ENCODE measurements around the gene KLC1. TPM values are rescaled to one million over a fixed set of nuclear protein-coding genes. Genes with fewer than 3 reads are reported as not detected.

Gene KLC1
- total RNA-seq, 2 donors from 2014 or later: 168 to 287 TPM

GRCh38 chr14:103671911-103672310, 42.9 kb downstream of the KLC1 start:
- Histone ChIP-seq H3K9me3 (no peaks in the 10 kb centered on the region), H3K4me1 (replicated peaks) (no peaks in the 10 kb centered on the region), H3K27ac (no peak overlapping the region), H3K27me3 (replicated peaks; ENCODE audit: insufficient read depth) (no peaks in the 10 kb centered on the region), H3K4me3 (no peak overlapping the region), H3K36me3 (peaks cover 9 to 27% of the 10 kb centered on the region in 2 donors)
- 93% methylated on average over 4 of the region's 4 CpGs for WGBS
- DNase-seq (ENCODE audit: low spot score): no peak
- no peak for TF ChIP-seq CTCF (IDR thresholded peaks at IDR 0.05)
- TF ChIP-seq POLR2A (IDR thresholded peaks at IDR 0.05): no peak
- no peak for TF ChIP-seq POLR2AphosphoS5 (IDR thresholded peaks at IDR 0.05)
- intact Hi-C loops (cut with DNase I): no loop called here

DNA sequence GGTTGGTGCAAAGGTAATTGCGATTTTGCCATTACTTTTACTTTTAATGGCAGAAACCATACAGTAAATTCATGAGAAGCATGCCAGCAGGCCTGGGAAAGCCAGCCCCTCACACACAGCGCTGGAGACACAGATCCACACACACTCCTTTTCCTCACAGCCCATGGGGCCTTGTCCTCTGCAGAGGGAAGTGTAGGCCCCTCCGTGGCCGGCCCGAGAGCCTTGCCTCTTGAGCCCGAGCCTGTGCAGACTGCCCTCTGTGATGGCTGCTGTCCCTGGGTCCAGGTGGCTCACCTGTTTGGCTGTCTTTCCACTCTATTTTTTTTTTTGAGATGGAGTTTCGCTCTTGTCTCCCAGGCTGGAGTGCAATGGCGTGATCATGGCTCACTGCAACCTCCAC, 46.9 kb downstream of the KLC1 start:
- peaks cover 9 to 27% of the 10 kb centered on the region in 2 donors for H3K36me3 ChIP-seq
- no peak overlapping the region for H3K4me3 ChIP-seq
- no peak for TF ChIP-seq POLR2A (IDR thresholded peaks at IDR 0.05)
- intact Hi-C loops (cut with DNase I): no loop called here
- H3K9me3 ChIP-seq: no peaks in the 10 kb centered on the region
- no peaks in the 10 kb centered on the region for H3K4me1 ChIP-seq (replicated peaks)
- no peak for DNase-seq (ENCODE audit: low spot score)
- H3K27ac ChIP-seq: no peak overlapping the region
- 96% methylated on average over 8 of the region's 8 CpGs for WGBS
- H3K27me3 ChIP-seq (replicated peaks; ENCODE audit: insufficient read depth): no peaks in the 10 kb centered on the region

DNA sequence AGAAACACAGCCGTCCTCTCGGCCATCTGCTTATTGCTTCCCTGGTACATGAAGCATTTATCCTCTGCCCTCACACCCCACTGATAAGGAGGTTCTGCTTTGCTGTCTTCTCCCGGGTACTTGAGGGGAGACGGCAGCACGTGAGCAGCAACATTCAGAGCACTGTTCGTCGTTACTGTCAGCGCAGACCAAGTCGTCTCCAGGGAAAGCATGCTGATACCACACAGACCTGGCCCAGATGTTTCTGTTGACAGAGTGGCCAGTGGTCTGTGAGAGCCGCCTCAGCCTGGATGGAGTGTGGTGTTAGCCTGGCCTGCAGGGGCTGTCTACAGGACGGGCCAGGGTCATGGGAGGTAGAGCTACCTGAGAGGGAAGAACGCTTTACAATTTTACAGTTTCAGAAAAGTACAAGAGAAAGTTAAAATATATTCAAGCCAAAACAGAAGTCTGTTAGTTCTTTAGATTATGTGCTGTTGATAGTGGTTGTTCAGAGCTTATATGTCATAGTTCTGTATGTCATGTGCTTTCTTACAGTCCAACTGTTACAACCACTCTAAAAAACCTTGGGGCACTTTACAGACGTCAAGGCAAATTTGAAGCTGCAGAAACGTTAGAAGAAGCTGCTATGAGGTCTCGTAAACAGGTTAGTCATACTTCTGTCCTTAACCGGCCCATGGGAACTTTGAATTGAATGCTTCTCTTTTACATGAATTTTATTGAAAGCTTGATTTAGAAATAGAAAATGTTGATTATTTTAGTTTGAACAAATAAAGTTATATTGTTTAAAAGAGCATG, 48.1 kb downstream of the KLC1 start:
- intact Hi-C loops (cut with DNase I): no loop called here
- no peak overlapping the region for H3K27ac ChIP-seq
- no peak for DNase-seq (ENCODE audit: low spot score)
- peaks cover 7 to 26% of the 10 kb centered on the region in 2 donors for H3K36me3 ChIP-seq
- H3K4me3 ChIP-seq: no peak overlapping the region
- no peaks in the 10 kb centered on the region for H3K9me3 ChIP-seq
- H3K27me3 ChIP-seq (replicated peaks; ENCODE audit: insufficient read depth): no peaks in the 10 kb centered on the region
- no peak for TF ChIP-seq POLR2A (IDR thresholded peaks at IDR 0.05)
- TF ChIP-seq CTCF (IDR thresholded peaks at IDR 0.05): no peak
- TF ChIP-seq POLR2AphosphoS5 (IDR thresholded peaks at IDR 0.05): no peak
- no peaks in the 10 kb centered on the region for H3K4me1 ChIP-seq (replicated peaks)
- 75% methylated on average over 16 of the region's 16 CpGs for WGBS

DNA sequence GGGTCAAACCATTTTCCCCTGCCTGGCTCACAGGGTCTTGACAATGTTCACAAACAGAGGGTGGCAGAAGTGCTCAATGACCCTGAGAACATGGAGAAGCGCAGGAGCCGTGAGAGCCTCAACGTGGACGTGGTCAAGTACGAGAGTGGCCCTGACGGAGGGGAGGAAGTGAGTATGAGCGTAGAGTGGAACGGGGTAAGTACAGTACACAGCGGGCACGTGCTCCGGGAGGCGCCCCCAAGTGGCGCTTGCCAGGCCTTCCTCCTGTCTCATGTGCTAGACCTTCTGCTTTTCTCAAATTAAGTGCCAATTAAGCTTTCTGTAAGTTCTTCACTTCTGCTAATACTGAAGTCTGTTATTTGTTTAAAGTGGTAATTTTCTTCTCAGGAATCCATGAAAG, 50.3 kb downstream of the KLC1 start:
- Histone ChIP-seq H3K36me3 (peaks cover 0 to 8% of the 10 kb centered on the region in 2 donors), H3K4me3 (no peak overlapping the region), H3K27me3 (replicated peaks; ENCODE audit: insufficient read depth) (no peaks in the 10 kb centered on the region), H3K27ac (no peak overlapping the region), H3K9me3 (no peaks in the 10 kb centered on the region), H3K4me1 (replicated peaks) (no peaks in the 10 kb centered on the region)
- WGBS: 53% methylated on average over 13 of the region's 13 CpGs
- DNase-seq (ENCODE audit: low spot score): peak; percentile 10
- intact Hi-C loops (cut with DNase I): no loop called here
- TF ChIP-seq POLR2A (IDR thresholded peaks at IDR 0.05) (no peak), CTCF (IDR thresholded peaks at IDR 0.05) (peak in 3 of 4 experiments; percentile 30 to 39 (median 39))

DNA sequence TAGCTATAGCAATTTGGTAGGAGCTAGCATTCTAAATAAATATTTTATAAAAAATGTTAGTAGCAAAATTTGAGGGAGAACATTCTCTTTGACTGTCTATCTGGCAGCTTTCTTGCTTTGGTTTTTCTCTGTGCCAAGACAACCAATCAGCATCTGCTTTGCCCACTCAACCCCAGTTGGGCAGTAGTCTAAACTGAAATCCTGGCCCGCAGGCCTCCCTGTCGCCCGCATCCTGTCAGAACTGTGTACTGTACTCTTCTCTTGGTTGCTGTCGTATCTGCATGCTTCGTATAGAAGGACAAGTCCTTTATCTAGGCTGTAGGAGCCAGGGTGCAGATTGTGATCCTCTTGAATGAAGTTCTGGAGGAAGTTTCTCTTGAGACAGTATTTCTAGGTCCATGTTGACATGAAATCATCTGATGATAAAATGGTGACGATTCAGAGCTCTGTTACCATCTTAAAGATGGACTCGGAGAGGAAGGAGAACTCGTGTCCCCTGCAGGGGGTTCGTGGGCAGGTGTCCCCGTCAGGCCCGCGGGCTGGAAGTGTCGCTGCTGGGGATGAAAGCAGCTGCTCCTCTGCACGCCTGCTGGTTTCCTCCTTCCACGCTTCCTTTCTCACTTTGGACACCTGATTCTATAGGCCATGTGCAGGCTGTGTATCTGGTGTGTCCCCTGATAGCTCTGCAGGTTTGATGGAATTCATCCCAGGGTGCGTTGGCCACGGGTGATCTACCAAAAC, 51.6 kb downstream of the KLC1 start:
- no peak for TF ChIP-seq POLR2AphosphoS5 (IDR thresholded peaks at IDR 0.05)
- no peak for TF ChIP-seq CTCF (IDR thresholded peaks at IDR 0.05)
- TF ChIP-seq POLR2A (IDR thresholded peaks at IDR 0.05): no peak
- H3K27me3 ChIP-seq (replicated peaks; ENCODE audit: insufficient read depth): no peaks in the 10 kb centered on the region
- no peak for DNase-seq (ENCODE audit: low spot score)
- intact Hi-C loops (cut with DNase I): no loop called here
- WGBS: 86% methylated on average over 17 of the region's 17 CpGs
- no peaks in the 10 kb centered on the region for H3K9me3 ChIP-seq
- no peaks in the 10 kb centered on the region for H3K4me1 ChIP-seq (replicated peaks)
- H3K36me3 ChIP-seq: peaks cover 0 to 5% of the 10 kb centered on the region in 2 donors
- H3K4me3 ChIP-seq: no peak overlapping the region
- H3K27ac ChIP-seq: no peak overlapping the region
